ENCODE results near the gene AATK.

The AATK gene

GRCh38 chr17:81179861-81180260, 13.8 kb upstream of the AATK start:
- no peak for DNase-seq

DNA sequence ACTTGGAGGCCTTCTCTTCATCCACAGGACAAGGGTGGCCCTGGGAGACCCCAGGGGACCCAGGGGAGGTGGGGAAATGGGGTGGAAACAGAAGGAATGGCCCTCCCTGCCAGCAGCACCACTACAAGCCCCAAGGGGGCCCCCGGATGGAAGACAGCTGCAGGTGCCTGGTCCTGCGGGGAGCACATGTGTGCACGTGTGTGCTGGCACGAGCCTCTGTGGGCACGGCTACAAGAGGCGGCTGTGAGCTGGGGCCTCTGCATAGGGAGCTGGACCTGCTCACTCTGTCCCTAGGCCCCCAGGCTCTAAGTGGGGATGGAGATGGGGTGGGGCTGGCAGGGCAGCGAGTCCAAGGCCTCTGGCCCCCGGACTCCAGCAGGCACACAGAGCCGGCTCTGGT, 13.2 kb upstream of the AATK start:
- no peak for DNase-seq

DNA sequence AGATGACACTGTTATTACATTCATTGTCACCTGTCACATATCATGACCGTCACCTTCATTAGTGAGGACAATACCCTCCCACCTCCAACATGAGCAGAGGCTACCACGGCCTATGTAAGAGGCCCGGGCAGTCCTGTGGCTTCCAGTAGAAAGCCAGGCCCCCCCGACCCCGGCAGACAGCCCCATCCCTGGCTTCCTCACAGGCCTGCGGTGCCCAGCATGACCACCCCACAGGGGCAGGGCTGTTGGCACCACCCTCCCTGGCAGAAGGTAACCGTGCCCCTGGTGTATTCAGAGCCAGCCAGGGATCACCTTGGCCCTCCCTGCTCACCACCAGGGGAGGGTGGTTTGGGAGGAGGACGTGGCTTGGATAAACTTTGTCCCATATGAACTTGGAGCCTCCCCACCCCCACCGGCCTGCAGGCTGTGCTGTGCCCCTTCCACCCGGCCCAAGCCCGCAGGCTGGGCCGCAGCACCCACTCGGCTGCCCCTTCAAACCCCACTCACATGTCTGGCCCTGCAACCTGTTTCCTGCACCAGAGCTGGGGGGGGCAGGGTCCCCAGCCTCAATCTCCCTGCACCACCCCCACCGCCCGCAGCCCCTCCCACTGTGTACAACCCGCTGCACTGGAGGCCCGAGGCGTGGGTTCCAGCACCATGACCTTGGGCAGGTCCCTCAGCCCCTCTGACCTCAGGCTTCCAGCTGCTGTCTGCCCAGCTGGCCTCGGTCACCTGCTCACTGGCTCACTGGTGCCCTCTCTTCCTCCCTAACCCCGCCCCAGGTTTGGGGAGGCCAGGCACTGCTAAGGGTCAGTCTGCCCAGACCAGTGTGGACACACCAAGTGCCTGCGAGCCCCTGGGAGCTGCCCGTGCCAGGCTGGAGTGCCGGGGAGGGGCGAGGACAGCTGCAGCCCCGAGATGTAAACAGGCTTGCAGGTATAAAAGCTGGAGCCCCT, 12.4 kb upstream of the AATK start:
- no peak for DNase-seq

DNA sequence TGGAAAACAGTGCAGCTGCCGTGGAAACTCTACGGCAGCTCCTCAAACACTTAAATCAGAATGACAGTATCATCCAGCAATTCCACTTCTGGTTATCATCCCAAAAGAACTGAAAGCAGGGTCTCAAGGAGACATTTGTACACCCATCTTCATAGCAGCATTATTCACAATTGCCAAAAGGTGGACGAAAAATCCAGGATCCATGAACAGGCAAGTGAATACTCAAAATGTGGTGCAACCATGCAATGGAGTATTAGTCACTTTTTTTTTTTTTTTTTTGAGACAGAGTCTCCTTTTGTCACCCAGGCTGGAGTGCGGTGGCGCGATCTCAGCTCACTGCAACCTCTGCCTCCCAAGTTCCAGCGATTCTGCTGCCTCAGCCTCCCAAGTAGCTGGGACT, 10.6 kb upstream of the AATK start:
- DNase-seq: peak; percentile 43

GRCh38 chr17:81173762-81174155, 7.7 kb upstream of the AATK start:
- DNase-seq: no peak

GRCh38 chr17:81173052-81173761, 7.2 kb upstream of the AATK start:
- DNase-seq: no peak

GRCh38 chr17:81171941-81172340, 5.9 kb upstream of the AATK start:
- no peak for DNase-seq

- no peak for DNase-seq
Measured at GRCh38 chr17:81170727-81171494, 4.9 kb upstream of the AATK start.

GRCh38 chr17:81169870-81170309, 3.9 kb upstream of the AATK start:
- no peak for DNase-seq

GRCh38 chr17:81167638-81168037, 1.6 kb upstream of the AATK start:
- DNase-seq: no peak

GRCh38 chr17:81167194-81167524, 1.1 kb upstream of the AATK start:
- no peak for DNase-seq

- DNase-seq: peak; percentile 27
Measured at GRCh38 chr17:81165246-81166032, 582 bp downstream of the AATK start, which contains the start of gene PVALEF. PVALEF (plus strand) TSS chr17:81165507; CDS start chr17:81181227, 15,720 bp downstream.

DNA sequence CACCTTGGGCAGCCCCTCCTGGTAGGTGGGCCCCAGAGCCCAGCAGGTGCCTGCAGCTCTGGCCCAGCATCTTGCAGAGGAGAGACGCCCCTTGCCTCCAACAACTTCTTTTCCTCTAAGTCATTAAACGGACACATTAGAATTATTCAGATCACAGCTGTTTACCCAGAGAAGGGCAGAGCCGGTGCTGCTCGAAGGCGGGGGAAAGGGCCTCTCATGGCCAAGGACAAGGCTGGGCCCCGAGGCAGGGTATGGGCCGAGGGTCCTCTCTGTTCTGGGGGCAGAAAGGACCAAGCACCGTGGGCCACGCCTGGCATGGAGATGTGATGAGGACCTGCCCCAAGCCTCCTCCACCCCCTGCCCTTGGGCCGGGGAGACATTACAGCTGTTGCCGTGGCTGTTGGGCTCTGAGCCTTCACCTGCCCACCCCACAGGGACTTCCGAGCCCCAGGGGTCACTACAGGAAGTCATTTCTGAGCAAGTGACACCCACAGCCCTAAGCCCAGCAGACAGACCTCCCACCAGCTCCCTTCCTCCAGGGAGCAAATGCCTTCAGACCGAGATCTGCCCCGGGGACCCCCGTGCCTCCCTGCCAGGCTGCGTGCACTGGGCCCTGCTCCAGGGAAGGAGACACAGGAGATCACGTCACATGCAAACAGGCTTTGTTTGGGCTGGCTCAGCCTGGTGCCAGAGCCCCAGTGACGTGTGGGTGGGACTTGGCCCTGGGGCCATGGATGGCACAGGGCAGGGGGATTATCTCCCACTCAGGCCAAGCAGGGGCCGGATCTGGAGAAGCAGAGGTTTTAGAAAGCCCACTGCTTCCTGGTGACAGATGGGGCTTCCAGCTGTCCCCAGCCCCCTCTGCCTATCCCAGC, 1.4 kb downstream of the AATK start:
- no peak for DNase-seq

DNA sequence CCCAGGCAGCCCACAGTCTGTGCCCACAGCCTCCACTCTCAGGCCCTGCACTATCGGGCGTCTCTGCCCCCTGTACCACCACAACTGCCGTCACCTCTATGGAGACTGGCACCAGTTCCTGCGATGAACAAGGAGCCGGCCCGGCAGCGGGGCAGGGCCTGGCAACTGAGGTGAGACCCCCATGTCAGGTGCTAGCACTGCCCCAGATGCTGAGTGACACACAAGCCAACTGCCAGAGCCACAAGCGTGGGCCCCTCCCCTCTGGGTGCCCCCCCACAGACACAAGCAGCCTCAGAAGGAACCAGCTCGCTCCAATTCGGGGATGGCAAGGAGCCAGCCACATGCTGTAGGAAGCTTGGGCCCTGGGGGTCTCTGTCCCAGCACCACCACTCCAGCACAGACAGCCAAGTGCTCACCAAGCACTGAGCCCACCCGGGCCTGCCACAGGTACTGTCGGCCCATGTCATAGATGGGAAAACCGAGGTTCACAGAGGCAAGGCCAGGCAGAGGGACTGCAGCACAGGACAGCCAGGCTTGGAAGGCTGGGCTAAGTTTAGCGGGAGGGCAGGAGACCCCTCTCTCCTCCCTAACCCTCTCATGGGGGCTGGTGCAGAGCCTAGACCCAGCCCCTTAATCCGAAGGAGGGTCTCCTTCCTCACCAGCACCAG, 2.2 kb downstream of the AATK start:
- DNase-seq: no peak

DNA sequence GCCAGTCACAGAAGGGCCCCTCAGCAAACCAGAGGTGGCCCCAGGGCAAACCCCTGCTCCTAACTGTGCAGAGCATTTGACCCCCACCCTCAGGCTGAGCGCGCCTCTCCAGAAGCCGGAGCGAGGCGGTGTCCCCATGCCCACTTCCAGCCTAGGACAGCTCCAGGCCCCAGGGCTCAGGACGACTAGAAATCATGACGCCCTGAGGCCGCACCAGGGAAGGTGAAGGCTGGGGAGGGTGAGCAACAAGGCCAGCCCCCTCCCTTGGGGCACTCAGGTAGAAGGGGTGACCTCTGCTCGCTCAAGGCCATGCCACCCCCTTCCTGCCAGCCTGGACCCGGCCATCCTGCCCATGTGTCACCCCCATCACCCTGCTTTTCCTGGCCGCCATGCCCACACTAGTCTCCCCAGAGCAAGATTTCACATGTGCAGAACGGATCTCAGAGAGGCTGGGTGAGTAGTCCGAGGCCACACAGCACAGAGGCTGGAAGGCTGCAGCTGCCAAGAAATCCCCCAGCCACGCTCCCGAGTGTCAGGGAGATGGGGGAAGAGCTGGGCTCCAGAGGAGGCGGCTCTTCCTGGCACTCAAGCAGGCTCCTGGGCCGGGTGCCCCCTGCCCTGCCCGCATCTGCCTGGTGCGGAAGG, 2.8 kb downstream of the AATK start:
- no peak for DNase-seq

GRCh38 chr17:81162491-81162890, 3.5 kb downstream of the AATK start:
- no peak for DNase-seq

DNA sequence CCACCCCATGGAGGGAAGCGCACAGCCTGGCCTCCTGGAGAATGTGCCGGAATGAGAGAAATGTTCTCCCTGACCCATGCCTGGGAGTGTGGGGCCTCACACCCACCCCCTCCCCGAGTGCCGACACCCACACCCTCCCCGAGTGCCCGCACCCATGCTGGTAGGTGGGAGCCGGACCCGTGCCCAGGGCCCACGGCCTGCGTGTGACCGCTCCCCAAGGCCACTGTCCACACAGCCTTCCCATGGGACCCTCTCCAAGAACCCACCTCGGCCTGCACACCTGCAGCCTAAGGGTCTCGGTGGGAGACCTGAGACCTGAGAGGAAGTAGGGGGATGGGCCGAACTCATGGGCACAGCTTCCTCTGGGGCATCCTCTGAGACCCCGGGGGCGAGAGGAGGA, 4.0 kb downstream of the AATK start:
- no peak for DNase-seq

DNA sequence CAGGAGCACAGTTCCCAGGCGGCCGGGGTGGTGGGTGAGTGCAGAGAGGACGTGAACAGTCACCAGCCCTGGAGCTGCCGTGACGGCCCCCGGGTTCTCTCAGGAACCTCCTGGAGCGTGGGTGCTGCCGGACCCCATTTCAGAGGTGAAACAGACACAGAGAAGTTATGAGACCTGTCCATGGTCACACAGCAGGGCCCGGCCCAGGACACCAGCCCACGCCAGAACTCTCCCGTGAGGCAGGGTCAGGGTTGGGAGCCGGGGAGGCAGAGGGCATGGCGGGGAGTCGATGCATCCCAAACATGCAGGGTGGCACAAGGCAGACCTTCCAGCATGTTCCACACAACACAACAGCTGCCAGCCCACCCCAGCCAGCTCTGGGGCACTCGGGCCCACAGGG, 4.5 kb downstream of the AATK start:
- DNase-seq: no peak

DNA sequence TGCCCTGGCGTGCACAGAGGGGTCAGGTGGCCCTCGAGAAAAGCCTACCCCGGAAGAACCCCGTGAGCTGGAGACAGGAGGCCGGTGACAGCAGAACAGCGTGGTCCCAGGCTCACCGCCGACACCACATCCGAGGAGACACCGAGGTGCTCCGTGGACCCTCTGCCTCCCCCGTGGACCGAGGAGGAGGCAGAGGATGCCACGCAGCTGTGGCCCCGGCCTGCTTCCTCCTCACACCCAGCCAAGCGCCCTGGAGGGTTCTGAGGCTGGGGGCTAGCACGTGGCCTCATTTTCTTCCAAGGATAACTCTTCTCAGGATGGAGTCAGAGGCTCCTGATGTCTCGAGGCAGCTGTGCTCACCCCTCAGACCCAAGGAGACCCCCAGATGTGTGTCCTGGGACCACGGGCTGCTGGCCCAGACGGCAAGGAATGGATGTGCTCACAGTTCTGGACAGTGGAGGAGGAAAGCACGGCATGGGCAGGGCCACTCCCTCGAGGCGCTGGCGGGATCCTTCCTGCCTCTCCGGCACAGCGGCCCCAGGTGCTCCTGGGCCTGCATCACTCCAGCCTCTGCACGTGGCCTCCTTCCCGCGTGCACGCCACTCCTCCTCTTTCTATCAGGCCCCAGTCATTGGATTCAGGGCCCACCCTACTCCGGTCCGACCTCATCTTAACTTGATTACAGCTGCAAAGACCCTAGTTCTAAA, 5.1 kb downstream of the AATK start:
- DNase-seq: no peak

- DNase-seq: peak; percentile 63
Measured at GRCh38 chr17:81160306-81160705, 5.7 kb downstream of the AATK start.
